ENCODE results near the gene GPBP1L1.

Gene GPBP1L1

GRCh38 chr1:45669379-45669778 is 17.0 kb downstream of the GPBP1L1 start:
- no peak for TF ChIP-seq CTCF (IDR thresholded peaks at IDR 0.05; ENCODE audit: borderline replicate concordance, insufficient read depth, low read depth, low read length)
- no peak overlapping the region for H3K4me3 ChIP-seq (ENCODE audit: low read depth, low read length)

GRCh38 chr1:45668526-45668925 is 17.8 kb downstream of the GPBP1L1 start:
- H3K4me3 ChIP-seq (ENCODE audit: low read depth, low read length), result no peak overlapping the region

GRCh38 chr1:45667321-45668111 is 18.8 kb downstream of the GPBP1L1 start:
- TF ChIP-seq CTCF (IDR thresholded peaks at IDR 0.05; ENCODE audit: borderline replicate concordance, insufficient read depth, low read depth, low read length), result no peak
- H3K4me3 ChIP-seq (ENCODE audit: low read depth, low read length), result no peak overlapping the region

More at GRCh38 chr1:45668526-45668925, 17.8 kb downstream of the GPBP1L1 start:
- TF ChIP-seq CTCF (IDR thresholded peaks at IDR 0.05; ENCODE audit: borderline replicate concordance, insufficient read depth, low read depth, low read length), result no peak

- TF ChIP-seq CTCF (IDR thresholded peaks at IDR 0.05; ENCODE audit: borderline replicate concordance, insufficient read depth, low read depth, low read length), result no peak
- no peak overlapping the region for H3K4me3 ChIP-seq (ENCODE audit: low read depth, low read length)
These were observed 19.5 kb downstream of the GPBP1L1 start for GRCh38 chr1:45666836-45667235.

GRCh38 chr1:45660336-45660735 is 26.0 kb downstream of the GPBP1L1 start:
- no peak for TF ChIP-seq CTCF (IDR thresholded peaks at IDR 0.05; ENCODE audit: borderline replicate concordance, insufficient read depth, low read depth, low read length)
- no peak overlapping the region for H3K4me3 ChIP-seq (ENCODE audit: low read depth, low read length)

GRCh38 chr1:45659222-45659621 is 27.1 kb downstream of the GPBP1L1 start:
- no peak for TF ChIP-seq CTCF (IDR thresholded peaks at IDR 0.05; ENCODE audit: borderline replicate concordance, insufficient read depth, low read depth, low read length)

GRCh38 chr1:45658171-45658570 is 28.2 kb downstream of the GPBP1L1 start:
- H3K4me3 ChIP-seq (ENCODE audit: low read depth, low read length), result no peak overlapping the region
- no peak for TF ChIP-seq CTCF (IDR thresholded peaks at IDR 0.05; ENCODE audit: borderline replicate concordance, insufficient read depth, low read depth, low read length)

More at GRCh38 chr1:45659222-45659621, 27.1 kb downstream of the GPBP1L1 start:
- no peak overlapping the region for H3K4me3 ChIP-seq (ENCODE audit: low read depth, low read length)
